Choroid plexus epithelial cell (primary cell): ENCODE data around the gene AHR.

ENCODE experiments used
- DNase-seq: peaks from one replicate; pipeline ENCODE4 v3.0.0-alpha.2; 2010; ENCODE audit warnings: low read depth
- H3K4me3 ChIP-seq: 2 replicates; pipeline ENCODE4 v1.5.1; 2011; ENCODE audit warnings: low read depth, mild to moderate bottlenecking, control low read depth, low read length, moderate library complexity
- CTCF ChIP-seq: conservative IDR thresholded peaks from 2 replicates; pipeline ENCODE4 v1.5.1; 2011; ENCODE audit warnings: low read depth, mild to moderate bottlenecking, control low read depth, inconsistent platforms, low read length, moderate library complexity

Gene AHR

DNA sequence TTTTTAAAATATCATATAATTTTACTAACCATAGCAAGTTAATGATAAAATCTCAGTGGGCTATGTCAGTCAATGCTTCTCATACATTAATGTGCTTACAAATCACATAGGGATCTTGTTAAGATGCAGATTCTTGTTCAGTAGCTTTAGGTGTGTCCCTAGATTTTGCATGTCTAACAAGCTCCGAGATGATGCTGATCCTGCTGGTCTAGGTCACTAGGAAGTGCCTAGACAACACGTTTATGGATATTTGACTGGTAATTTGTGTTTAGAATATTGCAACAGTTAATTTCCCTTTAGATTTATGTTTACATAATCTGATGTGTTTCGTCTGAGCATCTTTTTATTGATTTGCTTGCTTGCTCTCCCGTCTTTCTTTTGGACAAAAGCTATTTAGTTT is 12.7 kb downstream of the AHR start:
- DNase-seq = no peak
- H3K4me3 ChIP-seq = no peak overlapping the region
- TF ChIP-seq CTCF = no peak

DNA sequence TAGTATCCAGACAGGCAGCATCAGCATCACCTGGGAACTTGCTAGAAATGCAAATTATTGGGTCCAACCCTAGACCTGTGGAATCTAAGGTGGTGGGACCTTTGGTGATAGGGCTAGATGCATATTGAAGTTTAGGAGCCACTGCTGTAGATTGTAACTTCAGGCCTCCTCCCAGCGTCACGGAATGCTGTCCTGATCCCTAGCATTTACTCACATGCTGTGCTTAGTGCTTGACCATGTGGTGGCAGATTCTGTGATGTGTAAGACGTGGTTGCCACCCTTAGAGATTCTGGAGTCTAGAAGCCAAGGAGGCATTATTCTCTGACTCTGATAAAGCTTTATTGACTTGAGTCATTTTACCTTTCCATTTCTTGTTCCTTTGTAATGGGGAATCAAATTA is 13.5 kb downstream of the AHR start:
- no peak overlapping the region for H3K4me3 ChIP-seq
- DNase-seq = no peak
- TF ChIP-seq CTCF = no peak

GRCh38 chr7:17312641-17313040 is 14.2 kb downstream of the AHR start:
- DNase-seq = no peak
- no peak overlapping the region for H3K4me3 ChIP-seq
- TF ChIP-seq CTCF = no peak

DNA sequence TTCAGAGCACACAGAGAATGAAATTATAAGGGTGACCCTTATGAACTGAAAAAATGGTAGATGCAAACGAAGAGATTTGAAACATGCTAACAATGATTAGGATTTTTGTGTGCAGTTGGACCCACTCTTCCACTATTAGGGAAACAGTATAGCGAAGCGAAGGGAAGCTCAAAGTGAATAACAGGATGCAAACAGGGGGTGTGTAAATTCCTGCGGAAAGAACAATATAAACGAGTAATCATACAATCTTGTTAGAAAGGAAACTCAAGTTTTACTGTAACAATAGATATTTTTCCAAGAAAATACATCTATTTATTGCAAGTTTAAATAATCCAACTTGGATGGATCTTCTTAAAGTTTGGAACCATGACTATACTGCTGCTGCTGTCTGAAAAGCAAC is 14.7 kb downstream of the AHR start:
- H3K4me3 ChIP-seq = no peak overlapping the region
- DNase-seq = no peak
- TF ChIP-seq CTCF = no peak

DNA sequence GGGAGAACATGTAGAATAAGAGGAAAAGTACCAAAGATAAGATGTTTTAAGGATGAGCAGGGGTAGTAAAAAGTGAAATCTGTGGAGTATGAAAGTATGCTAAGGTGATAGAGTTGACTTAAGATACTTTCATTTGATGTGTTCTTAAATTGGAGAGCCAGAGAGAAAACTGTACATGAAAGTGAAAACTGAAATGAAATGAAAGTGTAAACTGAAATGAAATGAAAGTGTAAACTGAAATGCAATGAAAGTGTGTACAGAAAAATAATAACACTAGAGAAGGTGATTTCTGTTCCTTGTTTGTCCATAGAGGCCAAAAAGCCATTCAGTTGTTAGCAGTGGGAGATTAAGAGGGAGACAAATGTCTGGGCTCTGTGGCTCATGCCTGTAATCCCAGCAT is 17.5 kb downstream of the AHR start:
- H3K4me3 ChIP-seq = no peak overlapping the region
- TF ChIP-seq CTCF = no peak
- DNase-seq = no peak

DNA sequence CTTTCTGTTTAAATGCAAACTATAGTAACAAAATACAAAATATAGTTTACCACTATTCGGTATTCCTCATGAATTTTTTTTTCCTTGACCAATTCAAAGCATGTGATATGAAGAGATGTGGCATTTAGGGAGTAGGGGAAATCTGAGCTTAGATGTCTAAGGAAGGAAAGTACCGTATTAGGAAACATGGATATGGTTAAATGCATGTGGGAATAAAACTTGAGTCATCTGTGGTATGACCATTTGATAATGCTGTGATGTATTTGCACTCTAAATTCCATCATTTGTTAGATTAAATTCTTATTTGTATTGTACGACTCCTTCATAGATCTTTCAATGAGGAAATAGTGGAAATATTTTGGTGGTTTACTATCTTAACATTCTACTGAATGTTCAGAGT is 19.7 kb downstream of the AHR start:
- H3K4me3 ChIP-seq = no peak overlapping the region
- peak; percentile 80 for DNase-seq
- TF ChIP-seq CTCF = no peak

GRCh38 chr7:17319164-17320101 is 21.0 kb downstream of the AHR start:
- H3K4me3 ChIP-seq = no peak overlapping the region
- no peak for TF ChIP-seq CTCF
- no peak for DNase-seq
